Fibroblast of lung (primary cell): ENCODE measurements around the gene PRDM16. TPM values are rescaled to one million over a fixed set of nuclear protein-coding genes. Genes with fewer than 3 reads are reported as not detected.

ENCODE experiments used
- DNase-seq, 2 donors: peaks; one replicate each; pipeline versions ENCODE4 v3.0.0 to v3.0.0-alpha.2; 2010; ENCODE audit warnings: low read depth in 2 of 2
- H2AFZ ChIP-seq: 2 replicates; pipeline ENCODE4 v1.5.1; 2012; ENCODE audit warnings: low read length, control low read depth, inconsistent platforms
- H3K27ac ChIP-seq: 2 replicates; pipeline ENCODE4 v1.5.1; 2011; ENCODE audit warnings: low read length, control low read depth; ENCODE audit not compliant: insufficient read depth
- H3K27me3 ChIP-seq: 2 replicates; pipeline ENCODE4 v1.5.1; 2011; ENCODE audit warnings: mild to moderate bottlenecking, low read length; ENCODE audit not compliant: control insufficient read depth, insufficient read depth
- H3K36me3 ChIP-seq: 2 replicates; pipeline ENCODE4 v1.5.1; 2011; ENCODE audit warnings: low read length; ENCODE audit not compliant: control insufficient read depth, insufficient read depth
- H3K4me1 ChIP-seq: 2 replicates; pipeline ENCODE4 v1.5.1; 2011; ENCODE audit warnings: low read length; ENCODE audit not compliant: control insufficient read depth, insufficient read depth; ENCODE audit errors: extremely low read depth
- H3K4me2 ChIP-seq: 2 replicates; pipeline ENCODE4 v1.5.1; 2011; ENCODE audit warnings: low read length, control low read depth; ENCODE audit not compliant: insufficient read depth; ENCODE audit errors: extremely low read depth
- H3K4me3 ChIP-seq, 4 experiments: fragments of 200-600 bp in 1 of 4; sonication (generic) in 1 of 4; replicated peaks in 1 of 4; 2 replicates each; pipeline ENCODE4 v1.5.1; 2011 to 2016; ENCODE audit warnings: low read length in 4 of 4, low read depth in 3 of 4, mild to moderate bottlenecking in 3 of 4, control low read depth in 2 of 4, inconsistent platforms in 1 of 4, mixed read lengths in 1 of 4; ENCODE audit not compliant: insufficient read depth in 1 of 4; ENCODE audit errors: control extremely low read depth in 1 of 4
- H3K79me2 ChIP-seq: 2 replicates; pipeline ENCODE4 v1.5.1; 2012; ENCODE audit warnings: mild to moderate bottlenecking, low read length, inconsistent platforms; ENCODE audit not compliant: control insufficient read depth, insufficient read depth
- H3K9ac ChIP-seq: 2 replicates; pipeline ENCODE4 v1.5.1; 2011; ENCODE audit warnings: mild to moderate bottlenecking, low read length, control low read depth; ENCODE audit not compliant: insufficient read depth
- H3K9me3 ChIP-seq: 2 replicates; pipeline ENCODE4 v1.5.1; 2012; ENCODE audit warnings: low read depth, low read length; ENCODE audit not compliant: control insufficient read depth, insufficient read depth
- H4K20me1 ChIP-seq: 2 replicates; pipeline ENCODE4 v1.5.1; 2011; ENCODE audit warnings: low read length; ENCODE audit not compliant: control insufficient read depth, insufficient read depth; ENCODE audit errors: extremely low read depth
- EZH2 ChIP-seq: IDR thresholded peaks from 2 replicates; pipeline ENCODE4 v1.5.1; 2012; ENCODE audit warnings: low read length, control low read depth, mild to moderate bottlenecking; ENCODE audit errors: missing control alignments
- polyA plus RNA-seq, 2 donors: library from polyadenylated mRNA; depleted of rRNA in 1 of 2; stranded (reverse) in 1 of 2; unstranded in 1 of 2; fragments of >200 nt; gene quantifications; 2 replicates each; pipeline ENCODE4 v1.2.1, GENCODE V29; 2011 to 2012; ENCODE audit warnings: missing spikeins in 1 of 2
- total RNA-seq: library from RNA; depleted of rRNA; stranded (reverse); fragments of >200 nt; gene quantifications from 2 replicates; pipeline ENCODE4 v1.2.1, GENCODE V29; 2014
- TF ChIP-seq, protein P1 (sequence below), 2 donors: IDR thresholded peaks in 1 of 2; conservative IDR thresholded peaks in 1 of 2; 1 replicate in 1 of 2; 2 replicates in 1 of 2; pipeline ENCODE4 v1.5.1; 2011 to 2012; ENCODE audit warnings: low read length in 2 of 2, control low read depth in 1 of 2, inconsistent platforms in 1 of 2, low read depth in 1 of 2, mild to moderate bottlenecking in 1 of 2

PRDM16 gene
- total and polyA plus RNA-seq, 2 donors (not counting 1 experiment from before 2014, with no cell fraction given), result 0.30 to 1.8 TPM

- TF ChIP-seq, protein P1, sequence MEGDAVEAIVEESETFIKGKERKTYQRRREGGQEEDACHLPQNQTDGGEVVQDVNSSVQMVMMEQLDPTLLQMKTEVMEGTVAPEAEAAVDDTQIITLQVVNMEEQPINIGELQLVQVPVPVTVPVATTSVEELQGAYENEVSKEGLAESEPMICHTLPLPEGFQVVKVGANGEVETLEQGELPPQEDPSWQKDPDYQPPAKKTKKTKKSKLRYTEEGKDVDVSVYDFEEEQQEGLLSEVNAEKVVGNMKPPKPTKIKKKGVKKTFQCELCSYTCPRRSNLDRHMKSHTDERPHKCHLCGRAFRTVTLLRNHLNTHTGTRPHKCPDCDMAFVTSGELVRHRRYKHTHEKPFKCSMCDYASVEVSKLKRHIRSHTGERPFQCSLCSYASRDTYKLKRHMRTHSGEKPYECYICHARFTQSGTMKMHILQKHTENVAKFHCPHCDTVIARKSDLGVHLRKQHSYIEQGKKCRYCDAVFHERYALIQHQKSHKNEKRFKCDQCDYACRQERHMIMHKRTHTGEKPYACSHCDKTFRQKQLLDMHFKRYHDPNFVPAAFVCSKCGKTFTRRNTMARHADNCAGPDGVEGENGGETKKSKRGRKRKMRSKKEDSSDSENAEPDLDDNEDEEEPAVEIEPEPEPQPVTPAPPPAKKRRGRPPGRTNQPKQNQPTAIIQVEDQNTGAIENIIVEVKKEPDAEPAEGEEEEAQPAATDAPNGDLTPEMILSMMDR (conservative IDR thresholded peaks at IDR 0.05 in 1 of 2, IDR thresholded peaks at IDR 0.05 in 1 of 2; ENCODE audit: low read depth in 1 of 2, low read length in 2 of 2), result no peak
- no peak for TF ChIP-seq EZH2
- Histone ChIP-seq H3K27me3 (peaks cover 35% of the 10 kb centered on the region), H3K9ac (no peak overlapping the region), H3K27ac (no peak overlapping the region), H3K4me2 (no peak overlapping the region), H3K4me3 (no peak overlapping the region), H3K9me3 (no peaks in the 10 kb centered on the region), H3K36me3 (no peaks in the 10 kb centered on the region), H3K4me1 (no peaks in the 10 kb centered on the region), H2AFZ (no peak overlapping the region), H3K79me2 (no peaks in the 10 kb centered on the region), H4K20me1 (no peaks in the 10 kb centered on the region)
- no peak for DNase-seq
Observed at GRCh38 chr1:3066826-3067225, 2.2 kb upstream of the PRDM16 start.

GRCh38 chr1:3067301-3067670 lies 1.7 kb upstream of the PRDM16 start:
- Histone ChIP-seq H3K36me3 (no peaks in the 10 kb centered on the region), H3K27me3 (peaks cover 32% of the 10 kb centered on the region), H3K27ac (no peak overlapping the region), H3K4me1 (no peaks in the 10 kb centered on the region), H3K9me3 (no peaks in the 10 kb centered on the region), H2AFZ (no peak overlapping the region), H3K4me2 (no peak overlapping the region), H3K4me3 (no peak overlapping the region), H3K79me2 (no peaks in the 10 kb centered on the region), H3K9ac (no peak overlapping the region), H4K20me1 (no peaks in the 10 kb centered on the region)
- no peak for DNase-seq
- TF ChIP-seq, protein P1 (conservative IDR thresholded peaks at IDR 0.05 in 1 of 2, IDR thresholded peaks at IDR 0.05 in 1 of 2; ENCODE audit: low read depth in 1 of 2, low read length in 2 of 2), result no peak
- TF ChIP-seq EZH2, result no peak

- H3K4me2 ChIP-seq, result no peak overlapping the region
- H3K9me3 ChIP-seq, result no peaks in the 10 kb centered on the region
- H3K36me3 ChIP-seq, result no peaks in the 10 kb centered on the region
- H4K20me1 ChIP-seq, result no peaks in the 10 kb centered on the region
- H3K4me1 ChIP-seq, result no peaks in the 10 kb centered on the region
- peak; percentile 83 for TF ChIP-seq EZH2
- TF ChIP-seq, protein P1 (conservative IDR thresholded peaks at IDR 0.05 in 1 of 2, IDR thresholded peaks at IDR 0.05 in 1 of 2; ENCODE audit: low read depth in 1 of 2, low read length in 2 of 2), result no peak
- no peak overlapping the region for H2AFZ ChIP-seq
- no peak overlapping the region for H3K9ac ChIP-seq
- H3K27ac ChIP-seq, result no peak overlapping the region
- H3K4me3 ChIP-seq, result no peak overlapping the region
- DNase-seq, result no peak
- peaks cover 28% of the 10 kb centered on the region for H3K27me3 ChIP-seq
- no peaks in the 10 kb centered on the region for H3K79me2 ChIP-seq
Observed at GRCh38 chr1:3067671-3068563, 1.1 kb upstream of the PRDM16 start.
